GM23338 (cell line): ENCODE results near the gene OR2A12. TPM values are rescaled to one million over a fixed set of nuclear protein-coding genes. Genes with fewer than 3 reads are reported as not detected.

Experiments
- ATAC-seq: fragments of 200-7000 bp; cut with Tn5 transposase; 3 replicates; pipeline ENCODE4 v1.9.1; 2020
- DNase-seq: peaks from one replicate; pipeline ENCODE4 v3.0.0-alpha.2; 2015; ENCODE audit warnings: low spot score
- H2AFZ ChIP-seq: fragments of 200-600 bp; sonication (generic); 2 replicates; pipeline ENCODE4 v1.8.0; 2016; ENCODE audit warnings: antibody characterized with exemption, mild to moderate bottlenecking, moderate library complexity
- H3F3A ChIP-seq: fragments of 200-600 bp; sonication (generic); replicated peaks from 2 replicates; pipeline ENCODE4 v1.8.0; 2017; ENCODE audit warnings: antibody characterized with exemption, mixed run types, low read depth
- H3K27ac ChIP-seq: fragments of 200-600 bp; sonication (generic); 2 replicates; pipeline ENCODE4 v1.6.1; 2016; ENCODE audit warnings: low read depth
- H3K27me3 ChIP-seq: fragments of 200-600 bp; sonication (generic); 2 replicates; pipeline ENCODE4 v1.8.0; 2016; ENCODE audit warnings: mild to moderate bottlenecking, mixed run types, moderate library complexity; ENCODE audit not compliant: insufficient read depth
- H3K36me3 ChIP-seq: fragments of 200-600 bp; sonication (generic); 2 replicates; pipeline ENCODE4 v1.8.0; 2016; ENCODE audit warnings: mild to moderate bottlenecking; ENCODE audit not compliant: insufficient read depth
- H3K4me1 ChIP-seq: fragments of 200-600 bp; sonication (generic); 2 replicates; pipeline ENCODE4 v1.8.0; 2016; ENCODE audit warnings: mild to moderate bottlenecking, moderate library complexity; ENCODE audit not compliant: insufficient read depth
- H3K4me2 ChIP-seq: fragments of 200-600 bp; sonication (generic); 2 replicates; pipeline ENCODE4 v1.7.1; 2017; ENCODE audit warnings: mixed run types
- H3K4me3 ChIP-seq: fragments of 200-600 bp; sonication (generic); 2 replicates; pipeline ENCODE4 v1.6.1; 2016; ENCODE audit warnings: mixed run types
- H3K79me2 ChIP-seq: fragments of 200-600 bp; sonication (generic); replicated peaks from 2 replicates; pipeline ENCODE4 v1.8.0; 2017; ENCODE audit warnings: mild to moderate bottlenecking; ENCODE audit not compliant: insufficient read depth
- H3K9me2 ChIP-seq: fragments of 200-600 bp; sonication (generic); 2 replicates; pipeline ENCODE4 v1.8.0; 2017; ENCODE audit not compliant: insufficient read depth
- H4K20me1 ChIP-seq: fragments of 200-600 bp; sonication (generic); replicated peaks from 2 replicates; pipeline ENCODE4 v1.8.0; 2017; ENCODE audit warnings: mild to moderate bottlenecking; ENCODE audit not compliant: insufficient read depth
- H3K27ac Mint-ChIP-seq: 2 replicates; pipeline ENCODE4 v1.8.0; 2020; ENCODE audit warnings: inconsistent platforms, mild to moderate bottlenecking, moderate library complexity, mixed read lengths
- H3K27me3 Mint-ChIP-seq: 3 replicates; pipeline ENCODE4 v1.8.0; 2022; ENCODE audit warnings: low read depth, mild to moderate bottlenecking, moderate library complexity, mixed read lengths, inconsistent platforms; ENCODE audit not compliant: insufficient read depth, poor library complexity
- H3K36me3 Mint-ChIP-seq: 3 replicates; pipeline ENCODE4 v1.8.0; 2021; ENCODE audit warnings: low read depth, mild to moderate bottlenecking, inconsistent platforms, moderate library complexity, mixed read lengths
- H3K4me1 Mint-ChIP-seq: 3 replicates; pipeline ENCODE4 v1.8.0; 2020; ENCODE audit warnings: mild to moderate bottlenecking, inconsistent platforms, mixed read lengths
- H3K4me3 Mint-ChIP-seq: 3 replicates; pipeline ENCODE4 v1.8.0; 2021; ENCODE audit warnings: moderate library complexity, mild to moderate bottlenecking, inconsistent platforms, mixed read lengths
- H3K9me3 Mint-ChIP-seq: 3 replicates; pipeline ENCODE4 v1.8.0; 2020; ENCODE audit warnings: moderate library complexity, mild to moderate bottlenecking, inconsistent platforms, mixed read lengths
- CREB1 ChIP-seq: fragments of 250-450 bp; sonication (Bioruptor Pico); IDR thresholded peaks from 2 replicates; pipeline ENCODE4 v1.5.0; 2020; ENCODE audit warnings: low read depth, mild to moderate bottlenecking, moderate library complexity
- EZH2 ChIP-seq: fragments of 200-600 bp; sonication (generic); IDR thresholded peaks from one replicate; pipeline ENCODE4 v1.8.0; 2017; ENCODE audit warnings: antibody characterized with exemption, mild to moderate bottlenecking, low read depth; ENCODE audit not compliant: unreplicated experiment
- EZH2phosphoT487 ChIP-seq: fragments of 200-600 bp; sonication (generic); IDR thresholded peaks from one replicate; pipeline ENCODE4 v1.8.1; 2018; ENCODE audit warnings: antibody characterized with exemption; ENCODE audit not compliant: unreplicated experiment
- JUNB ChIP-seq: IDR thresholded peaks from one replicate; pipeline ENCODE4 v1.6.1; 2016; ENCODE audit warnings: antibody characterized with exemption; ENCODE audit not compliant: unreplicated experiment
- NANOG ChIP-seq: IDR thresholded peaks from 2 replicates; pipeline ENCODE4 v1.6.1; 2016; ENCODE audit warnings: antibody characterized with exemption, borderline replicate concordance
- POLR2AphosphoS5 ChIP-seq: IDR thresholded peaks from 2 replicates; pipeline ENCODE4 v1.6.1; 2016; ENCODE audit warnings: antibody characterized with exemption, low read depth
- STAT1 ChIP-seq: IDR thresholded peaks from one replicate; pipeline ENCODE4 v1.6.1; 2016; ENCODE audit warnings: antibody characterized with exemption; ENCODE audit not compliant: unreplicated experiment
- ZNF114 ChIP-seq: fragments of 250-450 bp; sonication (Bioruptor Pico); IDR thresholded peaks from 2 replicates; pipeline ENCODE4 v1.5.0; 2020; ENCODE audit warnings: mild to moderate bottlenecking, moderate library complexity
- ZNF331 ChIP-seq: fragments of 250-450 bp; sonication (Bioruptor Pico); IDR thresholded peaks from 2 replicates; pipeline ENCODE4 v1.5.0; 2020; ENCODE audit warnings: low read depth, mild to moderate bottlenecking, moderate library complexity
- polyA plus RNA-seq: library from polyadenylated mRNA; unstranded; fragments of >200 nt; fragmentation: Nextera tagmentation; extraction: Ambion mirVana; gene quantifications from 2 replicates; pipeline ENCODE4 v1.2.1, GENCODE V29; 2016
- total RNA-seq: library from RNA; depleted of rRNA; stranded (reverse); fragments of >200 nt; shearing (Covaris generic); gene quantifications from 2 replicates; pipeline ENCODE4 v1.2.3, GENCODE V29; 2014
- TF ChIP-seq, protein P1 (sequence below): IDR thresholded peaks from one replicate; pipeline ENCODE4 v1.6.1; 2018; ENCODE audit warnings: antibody characterized with exemption; ENCODE audit not compliant: unreplicated experiment
- TF ChIP-seq, protein P2 (sequence below): fragments of 250-450 bp; sonication (Bioruptor Pico); IDR thresholded peaks from 2 replicates; pipeline ENCODE4 v1.5.0; 2020; ENCODE audit warnings: mild to moderate bottlenecking, moderate library complexity
- TF ChIP-seq, protein P3 (sequence below), 2 experiments: fragments of 200-600 bp in 1 of 2; sonication (generic) in 1 of 2; conservative IDR thresholded peaks; 2 replicates each; pipeline versions ENCODE4 v1.5.1 to v1.6.1; 2016 to 2017; ENCODE audit warnings: antibody characterized with exemption in 2 of 2, low read depth in 2 of 2, mild to moderate bottlenecking in 2 of 2, moderate library complexity in 1 of 2
- TF ChIP-seq, protein P4 (sequence below): IDR thresholded peaks from 2 replicates; pipeline ENCODE4 v1.6.1; 2016; ENCODE audit warnings: antibody characterized with exemption

The OR2A12 gene
- total and polyA plus RNA-seq, 2 experiments from 2014 or later, result not detected

DNA sequence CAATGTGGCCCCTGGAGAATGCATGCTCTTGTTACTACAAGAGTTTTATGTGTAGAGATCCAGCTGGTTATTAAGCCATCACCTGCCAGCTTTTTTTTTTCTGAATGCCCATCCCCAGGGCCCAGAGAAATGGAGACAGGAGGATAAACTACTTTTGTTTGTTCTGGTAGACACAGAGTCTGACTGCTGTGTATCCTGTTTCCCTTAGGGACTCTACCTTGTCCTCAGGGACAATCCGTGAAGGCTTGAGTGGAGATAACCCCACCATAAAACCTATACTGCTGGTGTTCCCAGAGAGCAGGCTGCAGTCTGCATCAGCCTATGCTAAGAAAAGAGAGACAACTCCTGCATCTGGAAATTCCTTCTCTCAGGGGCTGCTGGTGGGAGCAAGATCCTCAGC, 37.4 kb upstream of the OR2A12 start, which contains the start of gene OR2A5:
TSS of gene OR2A5 (plus strand) at position 301 of the 400 bp plus-strand sequence. CDS start 1,454 bp downstream, outside the sequence.
- Histone ChIP-seq H3K27ac (no peak within 1 kb of the TSS), H3K4me3 (no peak within 1 kb of the TSS), H3K4me2 (no peak within 1 kb of the TSS), H3K9me2 (no peaks in the 10 kb centered on the region), H3K79me2 (no peaks in the 10 kb centered on the region), H3K4me1 (no peaks in the 10 kb centered on the region), H3K36me3 (no peaks in the 10 kb centered on the region), H2AFZ (no peak within 1 kb of the TSS; the same call in 1 of the 2 replicates), H3K27me3 (no peaks in the 10 kb centered on the region), H4K20me1 (no peaks in the 10 kb centered on the region), H3F3A (no peaks in the 10 kb centered on the region)
- Mint-ChIP-seq H3K27ac (no peak within 1 kb of the TSS), H3K36me3 (no peaks in the 10 kb centered on the region), H3K27me3 (no peaks in the 10 kb centered on the region), H3K4me3 (no peak within 1 kb of the TSS), H3K4me1 (no peaks in the 10 kb centered on the region), H3K9me3 (no peaks in the 10 kb centered on the region)
- DNase-seq (no peak), ATAC-seq (no peak)
- TF ChIP-seq POLR2AphosphoS5, result no peak
- TF ChIP-seq, protein P1, sequence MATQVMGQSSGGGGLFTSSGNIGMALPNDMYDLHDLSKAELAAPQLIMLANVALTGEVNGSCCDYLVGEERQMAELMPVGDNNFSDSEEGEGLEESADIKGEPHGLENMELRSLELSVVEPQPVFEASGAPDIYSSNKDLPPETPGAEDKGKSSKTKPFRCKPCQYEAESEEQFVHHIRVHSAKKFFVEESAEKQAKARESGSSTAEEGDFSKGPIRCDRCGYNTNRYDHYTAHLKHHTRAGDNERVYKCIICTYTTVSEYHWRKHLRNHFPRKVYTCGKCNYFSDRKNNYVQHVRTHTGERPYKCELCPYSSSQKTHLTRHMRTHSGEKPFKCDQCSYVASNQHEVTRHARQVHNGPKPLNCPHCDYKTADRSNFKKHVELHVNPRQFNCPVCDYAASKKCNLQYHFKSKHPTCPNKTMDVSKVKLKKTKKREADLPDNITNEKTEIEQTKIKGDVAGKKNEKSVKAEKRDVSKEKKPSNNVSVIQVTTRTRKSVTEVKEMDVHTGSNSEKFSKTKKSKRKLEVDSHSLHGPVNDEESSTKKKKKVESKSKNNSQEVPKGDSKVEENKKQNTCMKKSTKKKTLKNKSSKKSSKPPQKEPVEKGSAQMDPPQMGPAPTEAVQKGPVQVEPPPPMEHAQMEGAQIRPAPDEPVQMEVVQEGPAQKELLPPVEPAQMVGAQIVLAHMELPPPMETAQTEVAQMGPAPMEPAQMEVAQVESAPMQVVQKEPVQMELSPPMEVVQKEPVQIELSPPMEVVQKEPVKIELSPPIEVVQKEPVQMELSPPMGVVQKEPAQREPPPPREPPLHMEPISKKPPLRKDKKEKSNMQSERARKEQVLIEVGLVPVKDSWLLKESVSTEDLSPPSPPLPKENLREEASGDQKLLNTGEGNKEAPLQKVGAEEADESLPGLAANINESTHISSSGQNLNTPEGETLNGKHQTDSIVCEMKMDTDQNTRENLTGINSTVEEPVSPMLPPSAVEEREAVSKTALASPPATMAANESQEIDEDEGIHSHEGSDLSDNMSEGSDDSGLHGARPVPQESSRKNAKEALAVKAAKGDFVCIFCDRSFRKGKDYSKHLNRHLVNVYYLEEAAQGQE, result no peak
- no peak for TF ChIP-seq ZNF114 (CRISPR knock-in tag)
- TF ChIP-seq NANOG, result no peak
- no peak for TF ChIP-seq EZH2
- no peak for TF ChIP-seq ZNF331
- TF ChIP-seq EZH2phosphoT487, result no peak
- TF ChIP-seq, protein P2, sequence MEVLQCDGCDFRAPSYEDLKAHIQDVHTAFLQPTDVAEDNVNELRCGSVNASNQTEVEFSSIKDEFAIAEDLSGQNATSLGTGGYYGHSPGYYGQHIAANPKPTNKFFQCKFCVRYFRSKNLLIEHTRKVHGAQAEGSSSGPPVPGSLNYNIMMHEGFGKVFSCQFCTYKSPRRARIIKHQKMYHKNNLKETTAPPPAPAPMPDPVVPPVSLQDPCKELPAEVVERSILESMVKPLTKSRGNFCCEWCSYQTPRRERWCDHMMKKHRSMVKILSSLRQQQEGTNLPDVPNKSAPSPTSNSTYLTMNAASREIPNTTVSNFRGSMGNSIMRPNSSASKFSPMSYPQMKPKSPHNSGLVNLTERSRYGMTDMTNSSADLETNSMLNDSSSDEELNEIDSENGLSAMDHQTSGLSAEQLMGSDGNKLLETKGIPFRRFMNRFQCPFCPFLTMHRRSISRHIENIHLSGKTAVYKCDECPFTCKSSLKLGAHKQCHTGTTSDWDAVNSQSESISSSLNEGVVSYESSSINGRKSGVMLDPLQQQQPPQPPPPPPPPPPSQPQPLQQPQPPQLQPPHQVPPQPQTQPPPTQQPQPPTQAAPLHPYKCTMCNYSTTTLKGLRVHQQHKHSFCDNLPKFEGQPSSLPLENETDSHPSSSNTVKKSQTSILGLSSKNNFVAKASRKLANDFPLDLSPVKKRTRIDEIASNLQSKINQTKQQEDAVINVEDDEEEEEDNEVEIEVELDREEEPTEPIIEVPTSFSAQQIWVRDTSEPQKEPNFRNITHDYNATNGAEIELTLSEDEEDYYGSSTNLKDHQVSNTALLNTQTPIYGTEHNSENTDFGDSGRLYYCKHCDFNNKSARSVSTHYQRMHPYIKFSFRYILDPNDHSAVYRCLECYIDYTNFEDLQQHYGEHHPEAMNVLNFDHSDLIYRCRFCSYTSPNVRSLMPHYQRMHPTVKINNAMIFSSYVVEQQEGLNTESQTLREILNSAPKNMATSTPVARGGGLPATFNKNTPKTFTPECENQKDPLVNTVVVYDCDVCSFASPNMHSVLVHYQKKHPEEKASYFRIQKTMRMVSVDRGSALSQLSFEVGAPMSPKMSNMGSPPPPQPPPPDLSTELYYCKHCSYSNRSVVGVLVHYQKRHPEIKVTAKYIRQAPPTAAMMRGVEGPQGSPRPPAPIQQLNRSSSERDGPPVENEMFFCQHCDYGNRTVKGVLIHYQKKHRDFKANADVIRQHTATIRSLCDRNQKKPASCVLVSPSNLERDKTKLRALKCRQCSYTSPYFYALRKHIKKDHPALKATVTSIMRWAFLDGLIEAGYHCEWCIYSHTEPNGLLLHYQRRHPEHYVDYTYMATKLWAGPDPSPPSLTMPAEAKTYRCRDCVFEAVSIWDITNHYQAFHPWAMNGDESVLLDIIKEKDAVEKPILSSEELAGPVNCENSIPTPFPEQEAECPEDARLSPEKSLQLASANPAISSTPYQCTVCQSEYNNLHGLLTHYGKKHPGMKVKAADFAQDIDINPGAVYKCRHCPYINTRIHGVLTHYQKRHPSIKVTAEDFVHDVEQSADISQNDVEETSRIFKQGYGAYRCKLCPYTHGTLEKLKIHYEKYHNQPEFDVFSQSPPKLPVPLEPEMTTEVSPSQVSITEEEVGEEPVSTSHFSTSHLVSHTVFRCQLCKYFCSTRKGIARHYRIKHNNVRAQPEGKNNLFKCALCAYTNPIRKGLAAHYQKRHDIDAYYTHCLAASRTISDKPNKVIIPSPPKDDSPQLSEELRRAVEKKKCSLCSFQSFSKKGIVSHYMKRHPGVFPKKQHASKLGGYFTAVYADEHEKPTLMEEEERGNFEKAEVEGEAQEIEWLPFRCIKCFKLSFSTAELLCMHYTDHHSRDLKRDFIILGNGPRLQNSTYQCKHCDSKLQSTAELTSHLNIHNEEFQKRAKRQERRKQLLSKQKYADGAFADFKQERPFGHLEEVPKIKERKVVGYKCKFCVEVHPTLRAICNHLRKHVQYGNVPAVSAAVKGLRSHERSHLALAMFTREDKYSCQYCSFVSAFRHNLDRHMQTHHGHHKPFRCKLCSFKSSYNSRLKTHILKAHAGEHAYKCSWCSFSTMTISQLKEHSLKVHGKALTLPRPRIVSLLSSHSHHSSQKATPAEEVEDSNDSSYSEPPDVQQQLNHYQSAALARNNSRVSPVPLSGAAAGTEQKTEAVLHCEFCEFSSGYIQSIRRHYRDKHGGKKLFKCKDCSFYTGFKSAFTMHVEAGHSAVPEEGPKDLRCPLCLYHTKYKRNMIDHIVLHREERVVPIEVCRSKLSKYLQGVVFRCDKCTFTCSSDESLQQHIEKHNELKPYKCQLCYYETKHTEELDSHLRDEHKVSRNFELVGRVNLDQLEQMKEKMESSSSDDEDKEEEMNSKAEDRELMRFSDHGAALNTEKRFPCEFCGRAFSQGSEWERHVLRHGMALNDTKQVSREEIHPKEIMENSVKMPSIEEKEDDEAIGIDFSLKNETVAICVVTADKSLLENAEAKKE (CRISPR knock-in tag), result no peak
- TF ChIP-seq CREB1 (CRISPR knock-in tag), result no peak
- TF ChIP-seq, protein P3, sequence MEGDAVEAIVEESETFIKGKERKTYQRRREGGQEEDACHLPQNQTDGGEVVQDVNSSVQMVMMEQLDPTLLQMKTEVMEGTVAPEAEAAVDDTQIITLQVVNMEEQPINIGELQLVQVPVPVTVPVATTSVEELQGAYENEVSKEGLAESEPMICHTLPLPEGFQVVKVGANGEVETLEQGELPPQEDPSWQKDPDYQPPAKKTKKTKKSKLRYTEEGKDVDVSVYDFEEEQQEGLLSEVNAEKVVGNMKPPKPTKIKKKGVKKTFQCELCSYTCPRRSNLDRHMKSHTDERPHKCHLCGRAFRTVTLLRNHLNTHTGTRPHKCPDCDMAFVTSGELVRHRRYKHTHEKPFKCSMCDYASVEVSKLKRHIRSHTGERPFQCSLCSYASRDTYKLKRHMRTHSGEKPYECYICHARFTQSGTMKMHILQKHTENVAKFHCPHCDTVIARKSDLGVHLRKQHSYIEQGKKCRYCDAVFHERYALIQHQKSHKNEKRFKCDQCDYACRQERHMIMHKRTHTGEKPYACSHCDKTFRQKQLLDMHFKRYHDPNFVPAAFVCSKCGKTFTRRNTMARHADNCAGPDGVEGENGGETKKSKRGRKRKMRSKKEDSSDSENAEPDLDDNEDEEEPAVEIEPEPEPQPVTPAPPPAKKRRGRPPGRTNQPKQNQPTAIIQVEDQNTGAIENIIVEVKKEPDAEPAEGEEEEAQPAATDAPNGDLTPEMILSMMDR (conservative IDR thresholded peaks at IDR 0.05; ENCODE audit: low read depth in 2 of 2), result no peak
- TF ChIP-seq JUNB, result no peak
- TF ChIP-seq, protein P4, sequence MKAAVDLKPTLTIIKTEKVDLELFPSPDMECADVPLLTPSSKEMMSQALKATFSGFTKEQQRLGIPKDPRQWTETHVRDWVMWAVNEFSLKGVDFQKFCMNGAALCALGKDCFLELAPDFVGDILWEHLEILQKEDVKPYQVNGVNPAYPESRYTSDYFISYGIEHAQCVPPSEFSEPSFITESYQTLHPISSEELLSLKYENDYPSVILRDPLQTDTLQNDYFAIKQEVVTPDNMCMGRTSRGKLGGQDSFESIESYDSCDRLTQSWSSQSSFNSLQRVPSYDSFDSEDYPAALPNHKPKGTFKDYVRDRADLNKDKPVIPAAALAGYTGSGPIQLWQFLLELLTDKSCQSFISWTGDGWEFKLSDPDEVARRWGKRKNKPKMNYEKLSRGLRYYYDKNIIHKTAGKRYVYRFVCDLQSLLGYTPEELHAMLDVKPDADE, result no peak
- no peak for TF ChIP-seq STAT1
